Tibial artery (tissue), 4 donors: ENCODE data around the gene LMOD1.

Experiments
- DNase-seq, 2 donors: peaks; one replicate each; pipeline ENCODE4 v3.0.0-alpha.2; 2019
- H3K27ac ChIP-seq, 2 donors: fragments of 200-600 bp; sonication (generic) in 1 of 2; 1 replicate in 1 of 2; 2 replicates in 1 of 2; pipeline ENCODE4 v1.5.1; 2018 to 2019; ENCODE audit warnings: mild to moderate bottlenecking in 1 of 2
- H3K27me3 ChIP-seq, 2 donors: fragments of 200-600 bp; sonication (generic) in 1 of 2; one replicate each; pipeline versions ENCODE4 v1.5.1 to v1.6.0; 2016 to 2019
- H3K36me3 ChIP-seq, 3 donors: fragments of 200-600 bp; sonication (generic) in 2 of 3; one replicate each; pipeline ENCODE4 v1.5.1; 2016 to 2019; ENCODE audit warnings: mild to moderate bottlenecking in 2 of 3
- H3K4me1 ChIP-seq, 4 donors: fragments of 200-600 bp; sonication (generic) in 2 of 4; 1 replicate in 3 of 4; 2 replicates in 1 of 4; pipeline ENCODE4 v1.5.1; 2016 to 2019
- H3K4me3 ChIP-seq, 2 donors: fragments of 200-600 bp; sonication (generic) in 1 of 2; 1 replicate in 1 of 2; 2 replicates in 1 of 2; pipeline ENCODE4 v1.5.1; 2018 to 2019; ENCODE audit warnings: mild to moderate bottlenecking in 2 of 2
- H3K9me3 ChIP-seq, 3 donors: fragments of 200-600 bp; sonication (generic) in 1 of 3; one replicate each; pipeline ENCODE4 v1.5.1; 2016 to 2019
- CTCF ChIP-seq, 2 experiments: fragments of 200-600 bp in 1 of 2; fragments of 450-650 bp in 1 of 2; IDR thresholded peaks; one replicate each; pipeline ENCODE4 v1.5.1; 2017 to 2019; ENCODE audit warnings: antibody characterized with exemption in 2 of 2, mild to moderate bottlenecking in 1 of 2, moderate library complexity in 1 of 2
- intact Hi-C: fragments of 100-400 bp; cut with DNase I; formaldehyde crosslinking; loops from one replicate; pipeline ENCODE4 v1.15.0; 2023; ENCODE audit warnings: low total_unique reads

LMOD1 gene

GRCh38 chr1:201921952-201922558 lies 24.3 kb downstream of the LMOD1 start:
- H3K4me3 ChIP-seq, result no peak overlapping the region

GRCh38 chr1:201918343-201918742 lies 28.0 kb downstream of the LMOD1 start:
- peaks cover 0 to 100% (median 83%) of the 10 kb centered on the region in 4 donors for H3K4me1 ChIP-seq
- H3K36me3 ChIP-seq, result peaks cover 25 to 62% (median 33%) of the 10 kb centered on the region in 3 donors
- TF ChIP-seq CTCF (IDR thresholded peaks at IDR 0.05), result no peak
- no peaks in the 10 kb centered on the region for H3K9me3 ChIP-seq
- DNase-seq, result no peak
- H3K4me3 ChIP-seq, result peak overlapping the region in 1 of 2 donors; percentile 16
- intact Hi-C loops, result no loop called here
- peak overlapping the region; percentile 92 to 94 for H3K27ac ChIP-seq
- H3K27me3 ChIP-seq, result no peaks in the 10 kb centered on the region

More at GRCh38 chr1:201921952-201922558, 24.3 kb downstream of the LMOD1 start:
- peaks cover 21 to 59% (median 41%) of the 10 kb centered on the region in 3 donors for H3K36me3 ChIP-seq
- H3K27me3 ChIP-seq, result no peaks in the 10 kb centered on the region
- intact Hi-C loops, result no loop called here
- H3K27ac ChIP-seq, result peak overlapping the region; percentile 92 to 94
- no peaks in the 10 kb centered on the region for H3K9me3 ChIP-seq
- peaks cover 8 to 97% (median 64%) of the 10 kb centered on the region in 4 donors for H3K4me1 ChIP-seq
- no peak for DNase-seq
- no peak for TF ChIP-seq CTCF (IDR thresholded peaks at IDR 0.05)

- intact Hi-C loops, result no loop called here
- peak; percentile 68 to 86 for DNase-seq
- H3K9me3 ChIP-seq, result no peaks in the 10 kb centered on the region
- peaks cover 24 to 60% (median 29%) of the 10 kb centered on the region in 3 donors for H3K36me3 ChIP-seq
- H3K27ac ChIP-seq, result peak overlapping the region; percentile 92 to 94
- H3K4me3 ChIP-seq, result peak overlapping the region; percentile 27 to 39
- TF ChIP-seq CTCF (IDR thresholded peaks at IDR 0.05), result peak in 1 of 2 experiments; percentile 27
- no peaks in the 10 kb centered on the region for H3K27me3 ChIP-seq
- H3K4me1 ChIP-seq, result peaks cover 0 to 100% (median 84%) of the 10 kb centered on the region in 4 donors
Observed at GRCh38 chr1:201917362-201918033, 28.9 kb downstream of the LMOD1 start.

GRCh38 chr1:201916649-201917249 lies 29.6 kb downstream of the LMOD1 start:
- Histone ChIP-seq H3K27me3 (no peaks in the 10 kb centered on the region), H3K4me3 (peak overlapping the region; percentile 27 to 39), H3K4me1 (peaks cover 0 to 100% (median 89%) of the 10 kb centered on the region in 4 donors), H3K9me3 (no peaks in the 10 kb centered on the region), H3K27ac (peak overlapping the region; percentile 92 to 94), H3K36me3 (peaks cover 24 to 58% (median 26%) of the 10 kb centered on the region in 3 donors)
- DNase-seq, result peak; percentile 97
- intact Hi-C loops, result no loop called here
- no peak for TF ChIP-seq CTCF (IDR thresholded peaks at IDR 0.05)

GRCh38 chr1:201914456-201915235 lies 31.7 kb downstream of the LMOD1 start:
- DNase-seq, result no peak
- peaks cover 0 to 100% (median 95%) of the 10 kb centered on the region in 4 donors for H3K4me1 ChIP-seq
- peaks cover 8 to 56% (median 21%) of the 10 kb centered on the region in 3 donors for H3K36me3 ChIP-seq
- intact Hi-C loops, result no loop called here
- TF ChIP-seq CTCF (IDR thresholded peaks at IDR 0.05), result no peak
- H3K9me3 ChIP-seq, result no peaks in the 10 kb centered on the region
- H3K27ac ChIP-seq, result peak overlapping the region; percentile 92 to 94
- H3K27me3 ChIP-seq, result no peaks in the 10 kb centered on the region
- peak overlapping the region in 1 of 2 donors; percentile 23 for H3K4me3 ChIP-seq
